Memory B cell (primary cell): Measurements from ENCODE around the gene ZFYVE21.

Experiments
- ATAC-seq: fragments of 150-1000 bp; cut with Tn5 transposase; 2 replicates; pipeline ENCODE4 v1.10.0; 2021; ENCODE audit warnings: low read depth, mild to moderate bottlenecking, moderate library complexity
- DNase-seq, 2 donors: peaks; one replicate each; pipeline ENCODE4 v3.0.0; 2022; ENCODE audit warnings: low spot score in 2 of 2
- H3K27ac Mint-ChIP-seq: one replicate; pipeline ENCODE4 v1.8.0; 2022; ENCODE audit warnings: mild to moderate bottlenecking, moderate library complexity, mixed read lengths
- H3K27me3 Mint-ChIP-seq: one replicate; pipeline ENCODE4 v1.8.0; 2022; ENCODE audit warnings: mixed read lengths
- H3K36me3 Mint-ChIP-seq: one replicate; pipeline ENCODE4 v1.8.0; 2022; ENCODE audit warnings: mild to moderate bottlenecking, mixed read lengths
- H3K4me1 Mint-ChIP-seq: one replicate; pipeline ENCODE4 v1.8.0; 2022; ENCODE audit warnings: mixed read lengths
- H3K4me3 Mint-ChIP-seq: one replicate; pipeline ENCODE4 v1.8.0; 2022; ENCODE audit warnings: mild to moderate bottlenecking, moderate library complexity, mixed read lengths
- H3K9me3 Mint-ChIP-seq: one replicate; pipeline ENCODE4 v1.8.0; 2022; ENCODE audit warnings: mixed read lengths

ZFYVE21 gene

DNA sequence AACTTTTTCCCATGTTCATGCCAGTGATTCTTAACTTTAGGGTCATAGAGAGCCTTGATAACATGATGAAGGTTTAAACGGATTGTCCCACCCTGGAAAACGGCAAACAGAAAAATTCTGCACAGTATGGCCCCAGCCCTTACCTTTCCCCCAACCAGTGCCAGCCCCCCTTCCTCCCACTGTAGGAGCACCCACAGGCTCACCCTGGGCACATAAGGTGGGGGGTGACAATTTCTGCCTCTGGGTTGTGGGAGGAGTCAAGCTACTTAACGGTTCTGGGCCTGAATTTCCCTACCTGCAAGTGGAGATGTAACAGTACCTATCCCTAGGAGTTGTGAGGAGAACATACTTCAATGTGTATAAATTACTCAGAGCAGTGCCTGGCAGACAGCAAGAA lies 18.4 kb upstream of the ZFYVE21 start:
- DNase-seq (no peak), ATAC-seq (no peak)
- Mint-ChIP-seq H3K4me1 (peaks cover 35% of the 10 kb centered on the region), H3K27ac (no peak overlapping the region), H3K27me3 (no peaks in the 10 kb centered on the region), H3K36me3 (peaks cover 2% of the 10 kb centered on the region), H3K4me3 (no peak overlapping the region), H3K9me3 (no peaks in the 10 kb centered on the region)

DNA sequence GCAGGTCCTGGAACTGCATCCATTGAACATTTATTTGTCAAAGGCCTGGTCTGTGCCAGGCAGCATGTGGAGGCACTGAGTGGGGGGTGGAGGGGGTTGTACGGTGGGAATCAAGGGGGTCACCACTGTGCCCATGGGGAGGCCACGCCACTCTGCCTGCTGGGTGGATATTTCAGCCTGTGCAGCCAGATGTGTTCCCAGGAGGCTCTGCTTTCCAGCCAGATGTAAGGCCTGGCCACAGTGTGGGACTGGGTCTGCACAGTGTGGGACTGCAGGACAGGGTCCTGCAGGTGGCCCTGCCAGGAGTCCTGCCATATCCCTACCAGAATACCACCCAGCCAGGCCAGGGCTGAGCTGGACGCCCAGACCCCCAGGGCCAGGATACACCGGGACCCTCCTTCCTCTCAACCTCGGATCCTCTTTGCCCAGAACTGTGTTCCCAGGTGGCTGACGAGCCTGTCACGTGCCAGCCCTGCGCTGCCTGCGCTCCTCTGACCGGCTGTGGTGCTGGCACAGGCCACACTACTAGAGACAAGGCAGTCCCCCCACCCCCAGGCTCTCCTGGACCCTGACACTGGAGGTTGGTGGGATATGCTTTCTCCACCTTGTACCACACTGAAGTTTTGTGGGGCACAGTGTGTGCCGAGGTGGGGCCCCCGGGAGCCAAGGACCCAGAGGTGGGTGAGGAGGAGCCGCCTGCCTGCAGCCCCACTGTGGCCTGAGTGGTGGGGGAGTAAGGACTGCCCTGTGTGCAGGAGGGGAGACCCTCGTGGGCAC lies 17.8 kb upstream of the ZFYVE21 start:
- Mint-ChIP-seq H3K4me3 (no peak overlapping the region), H3K9me3 (no peaks in the 10 kb centered on the region), H3K4me1 (peaks cover 40% of the 10 kb centered on the region), H3K36me3 (peaks cover 3% of the 10 kb centered on the region), H3K27me3 (no peaks in the 10 kb centered on the region), H3K27ac (no peak overlapping the region)
- no peak for ATAC-seq
- DNase-seq: no peak

DNA sequence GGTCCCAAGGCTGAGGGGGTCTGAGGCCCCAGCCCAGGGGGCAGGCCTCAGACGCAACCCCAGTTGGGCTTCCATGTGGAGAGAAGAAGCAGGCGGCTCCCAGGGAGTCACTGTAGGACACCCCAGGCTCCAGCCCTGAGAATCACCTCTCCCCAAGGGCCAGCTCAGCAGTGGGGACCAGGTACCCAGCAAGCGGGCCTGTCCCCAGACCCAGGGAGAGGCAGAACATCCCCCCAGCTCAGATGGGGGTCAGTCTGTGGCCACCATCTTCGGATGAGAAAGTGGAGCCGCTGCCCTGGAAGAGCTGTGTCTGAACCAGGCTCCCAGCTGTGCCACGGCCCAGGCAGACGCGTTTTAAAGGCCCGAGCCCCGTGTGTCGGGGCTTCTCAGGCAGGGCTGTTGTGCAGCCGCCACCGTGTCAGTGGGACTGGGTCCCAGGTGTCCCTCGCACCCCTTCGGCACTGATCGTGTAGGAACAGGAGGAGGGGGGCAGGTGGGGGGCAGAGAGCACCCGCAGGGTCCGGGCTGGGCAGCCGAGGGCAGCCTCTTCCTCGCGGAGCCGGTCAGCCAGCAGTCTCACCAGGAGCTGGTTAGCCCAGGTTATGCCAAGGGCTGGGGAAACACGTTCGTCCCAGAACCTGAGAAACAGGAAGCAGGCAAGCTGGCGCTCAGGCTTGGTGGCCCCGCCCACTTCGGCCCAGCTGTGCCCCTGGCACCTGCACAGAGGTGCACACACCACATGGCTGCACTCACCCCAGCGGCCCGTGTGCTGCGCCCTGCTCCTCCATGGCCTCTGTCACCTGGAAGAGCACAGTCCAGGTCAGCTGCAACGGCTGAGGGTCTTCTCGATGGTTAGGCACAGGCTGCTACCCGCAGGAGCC lies 17.0 kb upstream of the ZFYVE21 start:
- H3K27ac Mint-ChIP-seq: no peak overlapping the region
- H3K4me1 Mint-ChIP-seq: peaks cover 43% of the 10 kb centered on the region
- ATAC-seq: peak; percentile 76
- no peaks in the 10 kb centered on the region for H3K27me3 Mint-ChIP-seq
- H3K9me3 Mint-ChIP-seq: no peaks in the 10 kb centered on the region
- H3K4me3 Mint-ChIP-seq: no peak overlapping the region
- DNase-seq: peak in 1 of 2 donors; percentile 34
- H3K36me3 Mint-ChIP-seq: peaks cover 5% of the 10 kb centered on the region

DNA sequence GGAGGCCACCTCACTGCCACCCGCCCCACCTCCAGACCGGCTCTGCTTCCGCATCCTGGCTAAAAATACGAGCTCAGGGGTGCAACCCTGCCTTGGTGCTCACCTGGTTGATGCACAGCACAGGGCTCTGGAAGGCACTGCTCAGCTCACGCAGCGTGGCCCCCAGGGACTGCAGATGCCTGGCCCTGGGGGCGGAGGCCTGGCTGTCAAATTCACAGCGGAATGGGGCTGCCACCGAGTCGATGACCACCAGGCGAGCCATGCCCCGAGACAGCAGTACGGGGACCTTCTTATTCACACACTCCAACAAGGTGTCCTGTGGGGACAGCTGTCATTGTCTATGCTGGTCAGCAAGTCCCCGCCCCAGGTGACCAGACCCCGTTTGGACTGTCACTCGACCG lies 16.3 kb upstream of the ZFYVE21 start:
- peaks cover 4% of the 10 kb centered on the region for H3K36me3 Mint-ChIP-seq
- ATAC-seq: no peak
- no peak overlapping the region for H3K4me3 Mint-ChIP-seq

DNA sequence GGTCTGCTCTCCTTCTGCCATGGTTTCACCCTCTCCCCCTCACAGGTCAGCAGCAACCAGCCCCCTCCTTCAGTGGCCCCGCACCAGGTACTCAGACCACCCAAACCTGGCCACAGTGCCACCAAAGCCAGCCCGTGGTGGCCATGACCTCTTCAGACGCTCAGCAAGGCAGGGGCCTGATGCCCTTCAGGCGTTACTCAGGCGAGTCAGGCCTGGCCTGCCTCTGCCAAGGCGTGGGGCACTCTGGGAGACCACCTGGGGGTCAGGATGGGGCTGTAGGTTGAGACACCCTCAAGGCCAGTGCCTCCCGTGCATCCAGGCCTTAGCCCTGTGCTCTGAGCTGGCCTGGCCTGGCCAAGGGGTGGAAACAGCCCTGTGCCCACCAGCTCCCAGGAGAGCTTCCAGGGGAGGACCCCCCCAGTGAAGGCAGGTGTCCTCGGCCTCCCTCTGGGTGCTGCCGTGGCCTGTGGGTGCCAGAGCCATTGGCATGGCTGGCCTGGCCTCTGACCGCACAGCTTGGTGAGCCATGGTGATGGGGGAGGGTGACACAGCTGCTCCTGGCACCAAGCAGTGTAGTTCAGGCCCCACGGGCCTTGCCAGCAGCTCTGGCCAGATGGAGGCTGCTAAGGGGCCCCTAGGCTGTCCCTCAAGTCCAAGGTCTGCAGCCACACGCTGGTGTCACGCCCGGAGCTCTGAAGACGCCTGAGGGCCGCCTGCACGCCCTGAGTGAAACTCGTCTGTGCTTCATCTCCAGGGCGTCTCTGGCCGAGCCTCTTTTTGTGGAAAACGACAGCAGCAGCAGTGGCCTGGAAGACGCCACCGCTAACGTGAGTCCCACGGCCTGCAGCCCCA lies 15.5 kb upstream of the ZFYVE21 start:
- no peaks in the 10 kb centered on the region for H3K9me3 Mint-ChIP-seq
- no peak overlapping the region for H3K27ac Mint-ChIP-seq
- ATAC-seq (no peak), DNase-seq (no peak)
- no peak overlapping the region for H3K4me3 Mint-ChIP-seq
- peaks cover 6% of the 10 kb centered on the region for H3K36me3 Mint-ChIP-seq
- peaks cover 45% of the 10 kb centered on the region for H3K4me1 Mint-ChIP-seq
- no peaks in the 10 kb centered on the region for H3K27me3 Mint-ChIP-seq

More for the DNA sequence above, 16.3 kb upstream of the ZFYVE21 start:
- no peak for DNase-seq
- Mint-ChIP-seq H3K27ac (no peak overlapping the region), H3K4me1 (peaks cover 45% of the 10 kb centered on the region), H3K9me3 (no peaks in the 10 kb centered on the region), H3K27me3 (no peaks in the 10 kb centered on the region)

DNA sequence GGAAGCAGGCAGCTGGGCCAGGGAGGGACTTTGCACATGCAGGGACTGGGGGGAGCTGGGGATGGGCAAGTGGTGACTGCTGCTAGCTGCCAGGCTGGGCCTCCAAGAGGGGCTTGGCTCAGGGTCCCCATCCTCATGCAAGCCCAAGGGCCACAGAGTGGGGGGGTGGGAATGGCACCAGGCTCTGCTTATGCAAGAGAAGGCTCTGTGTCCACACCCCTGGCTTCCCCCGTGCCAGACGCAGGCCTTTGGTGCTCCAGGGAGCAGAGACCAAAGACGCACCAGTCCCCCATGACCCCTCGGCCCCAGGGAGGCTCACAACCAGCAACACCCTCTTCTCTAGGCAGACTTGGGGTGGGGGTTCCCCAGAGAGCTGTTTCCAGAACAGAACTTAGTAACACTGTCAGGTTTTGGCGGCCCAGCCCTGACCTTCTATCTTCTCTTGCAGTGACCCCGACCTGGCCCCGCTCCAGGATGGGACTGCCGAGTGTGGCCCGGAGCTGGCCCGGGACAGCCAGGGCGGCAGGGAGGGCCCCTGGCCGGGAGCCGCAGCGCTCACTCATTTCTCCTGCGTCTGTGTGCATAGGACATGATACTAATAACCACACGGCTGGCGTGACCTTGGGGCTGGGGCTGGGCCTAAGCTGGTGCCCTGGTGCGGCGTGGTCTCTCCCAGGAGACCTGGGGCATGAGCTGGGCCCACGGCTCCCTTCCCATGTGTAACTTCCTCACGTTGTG lies 14.7 kb upstream of the ZFYVE21 start:
- H3K4me1 Mint-ChIP-seq: peaks cover 40% of the 10 kb centered on the region
- no peaks in the 10 kb centered on the region for H3K27me3 Mint-ChIP-seq
- no peak overlapping the region for H3K4me3 Mint-ChIP-seq
- no peaks in the 10 kb centered on the region for H3K9me3 Mint-ChIP-seq
- peaks cover 7% of the 10 kb centered on the region for H3K36me3 Mint-ChIP-seq
- ATAC-seq (no peak), DNase-seq (no peak)
- no peak overlapping the region for H3K27ac Mint-ChIP-seq

DNA sequence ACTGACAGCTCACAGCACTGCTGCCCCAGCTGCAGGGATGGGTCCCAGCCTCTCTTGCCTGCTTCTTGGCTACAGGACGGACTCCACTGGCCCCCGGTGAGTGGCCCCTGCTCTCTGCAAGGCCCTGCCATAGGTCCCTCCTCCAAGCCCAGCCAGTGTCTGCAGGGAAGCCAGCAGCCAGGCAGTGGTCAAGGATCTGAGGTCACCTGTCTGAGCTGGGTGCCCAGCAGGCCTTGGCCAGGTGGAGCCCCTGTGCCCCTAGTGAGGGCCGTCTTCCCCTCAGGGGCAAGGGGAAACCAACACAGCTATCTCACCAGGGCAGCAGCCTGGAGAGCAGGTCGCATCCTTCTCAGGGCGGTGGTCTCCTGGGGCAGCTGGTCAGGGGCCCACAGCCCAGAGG lies 13.5 kb upstream of the ZFYVE21 start:
- peak overlapping the region; percentile 62 for H3K27ac Mint-ChIP-seq
- H3K27me3 Mint-ChIP-seq: no peaks in the 10 kb centered on the region
- H3K4me3 Mint-ChIP-seq: no peak overlapping the region
- no peaks in the 10 kb centered on the region for H3K9me3 Mint-ChIP-seq
- ATAC-seq (peak; percentile 16), DNase-seq (no peak)
- H3K36me3 Mint-ChIP-seq: peaks cover 7% of the 10 kb centered on the region
- H3K4me1 Mint-ChIP-seq: peaks cover 32% of the 10 kb centered on the region

DNA sequence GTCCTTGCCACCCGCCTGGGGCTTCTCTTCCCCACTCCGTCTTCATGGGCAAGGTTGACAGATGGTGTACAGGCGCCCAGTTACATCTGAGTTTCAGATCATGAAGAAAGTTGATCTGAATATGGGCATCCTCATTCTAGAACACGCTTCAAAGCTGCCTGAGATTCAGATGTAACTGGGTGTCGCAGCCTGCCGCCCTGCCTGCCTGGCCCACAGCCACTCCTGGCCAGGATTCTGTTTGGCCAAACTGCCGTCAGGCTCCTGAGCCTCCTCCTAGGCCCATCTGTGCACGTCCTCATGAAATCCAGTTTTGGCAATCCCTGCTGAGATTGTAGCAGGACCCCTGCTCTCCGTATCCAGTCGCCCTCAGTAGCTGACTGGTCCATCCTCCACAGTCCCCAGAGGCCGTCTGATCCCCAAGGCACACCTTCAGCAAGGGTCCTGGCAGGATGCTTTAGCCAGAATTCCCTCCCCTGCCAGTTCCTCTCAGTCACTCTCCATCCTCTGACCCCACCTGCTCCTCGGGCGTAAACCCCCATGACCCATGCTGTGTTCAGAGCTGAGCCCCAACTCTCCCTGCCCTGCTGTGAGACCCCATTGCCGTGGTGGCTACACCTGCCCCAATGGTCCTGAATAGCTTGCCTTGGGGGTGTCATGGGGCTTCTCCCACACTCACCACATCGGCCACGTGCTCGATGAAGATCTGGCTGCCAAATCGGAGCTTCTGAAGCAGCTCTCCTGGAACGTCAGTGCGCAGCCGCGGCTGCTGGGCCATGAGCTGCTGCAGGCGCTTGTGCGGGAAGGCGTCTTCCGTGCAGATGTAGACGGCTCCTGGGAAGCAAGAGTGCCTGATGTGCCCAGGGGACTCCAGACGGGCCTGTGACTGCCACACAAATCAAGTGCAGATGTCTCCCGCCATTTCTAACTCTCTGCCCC lies 12.8 kb upstream of the ZFYVE21 start:
- peaks cover 7% of the 10 kb centered on the region for H3K36me3 Mint-ChIP-seq
- no peaks in the 10 kb centered on the region for H3K27me3 Mint-ChIP-seq
- no peaks in the 10 kb centered on the region for H3K9me3 Mint-ChIP-seq
- DNase-seq (no peak), ATAC-seq (no peak)
- H3K4me3 Mint-ChIP-seq: no peak overlapping the region
- peak overlapping the region; percentile 62 for H3K27ac Mint-ChIP-seq
- H3K4me1 Mint-ChIP-seq: peaks cover 29% of the 10 kb centered on the region

DNA sequence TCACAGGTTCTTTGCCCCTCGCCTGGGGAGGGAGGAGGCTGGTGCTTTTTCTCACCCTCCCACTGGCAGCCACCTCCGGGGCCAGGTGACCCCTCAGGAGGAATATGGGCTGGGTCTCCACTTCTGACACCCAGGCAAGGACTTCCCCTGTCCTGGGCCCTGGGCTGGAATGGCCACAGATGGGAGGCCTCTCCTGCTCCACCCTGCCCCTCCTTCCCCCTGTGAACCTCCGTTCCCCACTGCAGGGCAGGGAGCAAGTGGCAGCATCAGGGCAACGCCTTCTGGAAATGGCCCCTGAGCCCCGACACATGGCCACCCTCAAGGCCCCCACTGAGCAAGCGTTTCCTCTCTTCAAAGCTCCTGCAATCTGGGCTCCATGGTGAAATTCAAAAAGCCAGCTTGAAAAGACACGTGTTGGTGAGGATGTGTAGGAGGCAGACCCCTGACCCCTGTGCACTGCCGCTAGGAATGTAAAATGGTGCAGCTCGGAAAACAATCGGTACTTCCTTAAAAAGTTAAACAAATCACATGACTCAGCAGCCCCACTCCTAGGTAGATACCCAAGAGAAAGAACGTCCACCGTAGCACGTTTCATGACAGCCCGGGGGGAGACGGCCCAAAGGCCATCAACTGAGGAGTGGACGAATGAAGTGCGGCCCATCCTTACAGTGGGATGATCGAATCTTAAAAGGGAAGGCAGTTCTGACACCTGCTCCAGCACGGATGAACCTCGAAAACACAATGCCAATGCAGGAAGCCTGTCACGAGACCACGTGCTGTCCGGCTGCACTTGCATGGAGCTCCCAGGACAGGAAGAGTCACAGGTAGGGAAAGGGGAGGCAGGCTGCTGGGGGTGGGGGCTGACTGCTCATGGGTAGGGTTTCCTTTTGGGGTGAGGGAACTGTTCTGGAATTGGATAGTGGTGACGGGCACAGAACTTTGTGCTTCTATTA lies 11.9 kb upstream of the ZFYVE21 start:
- Mint-ChIP-seq H3K4me3 (no peak overlapping the region), H3K4me1 (peaks cover 25% of the 10 kb centered on the region)

DNA sequence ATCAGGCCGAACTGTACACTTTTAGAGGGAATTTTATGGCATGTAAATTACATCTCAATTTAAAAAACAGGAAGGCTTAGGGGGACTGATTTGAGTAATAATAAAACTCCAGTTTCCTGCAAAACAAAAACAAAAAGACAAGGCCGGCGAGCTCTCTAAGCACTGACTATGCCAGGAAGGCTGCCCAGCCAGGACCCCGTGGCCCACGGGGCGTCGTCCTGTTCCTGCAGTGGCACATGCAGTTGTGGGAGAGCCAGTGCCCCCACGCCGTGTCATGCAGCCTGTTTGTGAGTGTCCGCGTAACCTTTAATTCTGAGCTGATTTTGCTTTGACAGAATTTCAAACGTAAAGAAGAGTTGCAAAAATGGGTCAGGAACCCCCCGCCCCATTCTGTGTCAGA lies 10.9 kb upstream of the ZFYVE21 start:
- Mint-ChIP-seq H3K27ac (no peak overlapping the region), H3K27me3 (no peaks in the 10 kb centered on the region), H3K4me1 (peaks cover 21% of the 10 kb centered on the region), H3K36me3 (peaks cover 7% of the 10 kb centered on the region), H3K4me3 (no peak overlapping the region), H3K9me3 (no peaks in the 10 kb centered on the region)
- ATAC-seq: no peak
- no peak for DNase-seq

More for the DNA sequence above, 11.9 kb upstream of the ZFYVE21 start:
- DNase-seq: no peak
- no peak for ATAC-seq
- H3K9me3 Mint-ChIP-seq: no peaks in the 10 kb centered on the region
- peak overlapping the region; percentile 53 for H3K27ac Mint-ChIP-seq
- peaks cover 7% of the 10 kb centered on the region for H3K36me3 Mint-ChIP-seq
- H3K27me3 Mint-ChIP-seq: no peaks in the 10 kb centered on the region

DNA sequence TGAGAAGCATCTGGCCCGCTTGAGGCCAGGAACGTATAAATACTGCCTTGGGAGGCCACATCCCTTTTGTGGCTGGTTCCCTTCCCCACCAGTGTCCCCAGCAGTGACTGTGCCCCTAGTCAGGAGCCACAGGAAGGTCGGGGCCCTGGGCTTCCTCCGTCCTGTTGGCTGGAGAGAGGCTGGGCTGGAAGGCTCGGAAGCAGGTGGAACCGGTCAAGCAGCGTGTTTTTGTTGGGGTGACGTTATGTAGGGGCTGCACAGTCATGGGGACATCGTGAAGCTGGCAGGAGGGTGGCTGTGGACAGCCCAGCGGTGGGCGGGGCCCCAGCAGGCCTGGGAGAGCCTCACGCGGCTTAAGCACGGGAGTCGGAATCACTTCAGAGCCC lies 10.5 kb upstream of the ZFYVE21 start:
- H3K4me3 Mint-ChIP-seq: no peak overlapping the region
- peaks cover 7% of the 10 kb centered on the region for H3K36me3 Mint-ChIP-seq
- no peak overlapping the region for H3K27ac Mint-ChIP-seq
- no peaks in the 10 kb centered on the region for H3K9me3 Mint-ChIP-seq
- no peak for ATAC-seq
- peaks cover 19% of the 10 kb centered on the region for H3K4me1 Mint-ChIP-seq
- DNase-seq: no peak
- no peaks in the 10 kb centered on the region for H3K27me3 Mint-ChIP-seq
